Amniotic epithelial cell (primary cell): Measurements from ENCODE around the gene SBK3.
"Not testable (repeated sequence)": the region's sequence is repeated elsewhere in the genome, so short reads cannot be mapped to it uniquely, and the experiment has no call there.

Experiments used
- DNase-seq: peaks from one replicate; pipeline ENCODE4 v3.0.0-alpha.2; 2010; ENCODE audit warnings: low read depth

SBK3 gene

GRCh38 chr19:55576746-55577145 lies 31.4 kb upstream of the SBK3 start:
- DNase-seq = no peak

GRCh38 chr19:55573929-55574328 lies 28.6 kb upstream of the SBK3 start:
- not testable (repeated sequence) for DNase-seq

- DNase-seq = not testable (repeated sequence)
These were observed 24.1 kb upstream of the SBK3 start for GRCh38 chr19:55569477-55569876.

- no peak for DNase-seq
These were observed 22.5 kb upstream of the SBK3 start for GRCh38 chr19:55567708-55568328.

- DNase-seq = no peak
These were observed 21.5 kb upstream of the SBK3 start for GRCh38 chr19:55566823-55567222.

- peak; percentile 97 for DNase-seq
These were observed 17.9 kb upstream of the SBK3 start for GRCh38 chr19:55563261-55563690.

GRCh38 chr19:55559684-55560083 lies 14.3 kb upstream of the SBK3 start:
- no peak for DNase-seq

GRCh38 chr19:55554741-55555152 lies 9.4 kb upstream of the SBK3 start:
- no peak for DNase-seq

- no peak for DNase-seq
These were observed 9.0 kb upstream of the SBK3 start for GRCh38 chr19:55554302-55554701.

GRCh38 chr19:55553217-55554182 lies 8.2 kb upstream of the SBK3 start:
- DNase-seq = peak; percentile 52

GRCh38 chr19:55552620-55553019 lies 7.3 kb upstream of the SBK3 start:
- peak; percentile 95 for DNase-seq

GRCh38 chr19:55552206-55552605 lies 6.9 kb upstream of the SBK3 start:
- no peak for DNase-seq

GRCh38 chr19:55550321-55550650 lies 4.9 kb upstream of the SBK3 start:
- peak; percentile 53 for DNase-seq

GRCh38 chr19:55549500-55550320 lies 4.4 kb upstream of the SBK3 start:
- DNase-seq = peak; percentile 86

- peak; percentile 92 for DNase-seq
These were observed 1.7 kb upstream of the SBK3 start for GRCh38 chr19:55546822-55547614.

- DNase-seq = no peak
These were observed 668 bp upstream of the SBK3 start for GRCh38 chr19:55546011-55546410.

- DNase-seq = no peak
These were observed 435 bp downstream of the SBK3 start for GRCh38 chr19:55544776-55545439.

- no peak for DNase-seq
These were observed 1.3 kb downstream of the SBK3 start for GRCh38 chr19:55544014-55544413.

GRCh38 chr19:55543567-55543966 lies 1.8 kb downstream of the SBK3 start:
- no peak for DNase-seq

- no peak for DNase-seq
These were observed 3.0 kb downstream of the SBK3 start for GRCh38 chr19:55542292-55542855.

GRCh38 chr19:55541091-55541490 lies 4.3 kb downstream of the SBK3 start:
- DNase-seq = no peak
